Measurements from ENCODE around the gene EVPL. TPM values are rescaled to one million over a fixed set of nuclear protein-coding genes. Genes with fewer than 3 reads are reported as not detected.

The EVPL gene
- total RNA-seq, 2 experiments from 2014 or later = 5.1 to 9.9 TPM

GRCh38 chr17:75987041-75987440 is 40.1 kb downstream of the EVPL start:
- no peaks in the 10 kb centered on the region for H4K20me1 ChIP-seq (ENCODE audit: insufficient read depth, low read length)
- POLR2A ChIA-PET = interaction anchor here (0.6 to 0.7 kb wide), 2 partner anchors 15 to 81 kb away, joined by 3 to 4 read pairs; no protein-coding TSS in a partner anchor
- intact Hi-C loops (cut with micrococcal nuclease; ENCODE audit: unreplicated experiment) = no loop called here

GRCh38 chr17:75985986-75986385 is 41.1 kb downstream of the EVPL start:
- Histone ChIP-seq H2AFZ (ENCODE audit: low read length) (no peak overlapping the region), H3K9me2 (ENCODE audit: insufficient read depth, low read length) (no peaks in the 10 kb centered on the region), H3K4me3 (ENCODE audit: low read depth, low read length, poor library complexity, severe bottlenecking) (no peak overlapping the region), H3K79me2 (ENCODE audit: insufficient read depth, low read depth, low read length) (peaks cover under 1% of the 10 kb centered on the region; the same call in 1 of the 2 replicates), H3K27ac (ENCODE audit: low read depth, low read length, poor library complexity, severe bottlenecking) (no peak overlapping the region), H3K4me1 (ENCODE audit: insufficient read depth, low read length, poor library complexity, severe bottlenecking) (peaks cover 21% of the 10 kb centered on the region), H3K9me3 (ENCODE audit: low read length) (no peaks in the 10 kb centered on the region), H3K36me3 (ENCODE audit: insufficient read depth, low read length) (0 out of 2 replicates have a peak, but pooled peaks cover 3% of the 10 kb centered on the region), H3K4me2 (ENCODE audit: low read length) (no peak overlapping the region), H4K20me1 (ENCODE audit: insufficient read depth, low read length) (no peaks in the 10 kb centered on the region)
- intact Hi-C loops (cut with micrococcal nuclease; ENCODE audit: unreplicated experiment) = no loop called here
- BruUV-seq (replicated peaks) = no TSS peak
- DNase-seq (ENCODE audit: low spot score) = no peak
- ChIA-PET CTCF (ENCODE audit: unreplicated experiment) (no interaction called here), POLR2A (no interaction called here)
- TF ChIP-seq EZH2phosphoT487 (IDR thresholded peaks at IDR 0.05; ENCODE audit: borderline replicate concordance, low read depth, low read length) (no peak), CTCF (conservative IDR thresholded peaks at IDR 0.05; ENCODE audit: low read length) (no peak)

More at GRCh38 chr17:75987041-75987440, 40.1 kb downstream of the EVPL start:
- H3K36me3 ChIP-seq (ENCODE audit: insufficient read depth, low read length) = peaks cover 11% of the 10 kb centered on the region; the same call in 1 of the 2 replicates
- H3K4me2 ChIP-seq (ENCODE audit: low read length) = no peak overlapping the region
- BruUV-seq (replicated peaks) = no TSS peak
- DNase-seq (ENCODE audit: low spot score) = no peak
- H3K9me3 ChIP-seq (ENCODE audit: low read length) = no peaks in the 10 kb centered on the region
- H3K4me3 ChIP-seq (ENCODE audit: low read depth, low read length, poor library complexity, severe bottlenecking) = no peak overlapping the region
- H3K79me2 ChIP-seq (ENCODE audit: insufficient read depth, low read depth, low read length) = no peaks in the 10 kb centered on the region
- TF ChIP-seq EZH2phosphoT487 (IDR thresholded peaks at IDR 0.05; ENCODE audit: borderline replicate concordance, low read depth, low read length) (no peak), CTCF (conservative IDR thresholded peaks at IDR 0.05; ENCODE audit: low read length) (no peak)
- peaks cover 19% of the 10 kb centered on the region for H3K4me1 ChIP-seq (ENCODE audit: insufficient read depth, low read length, poor library complexity, severe bottlenecking)
- no peak overlapping the region for H2AFZ ChIP-seq (ENCODE audit: low read length)
- CTCF ChIA-PET (ENCODE audit: unreplicated experiment) = no interaction called here
- no peaks in the 10 kb centered on the region for H3K9me2 ChIP-seq (ENCODE audit: insufficient read depth, low read length)
- no peak overlapping the region for H3K27ac ChIP-seq (ENCODE audit: low read depth, low read length, poor library complexity, severe bottlenecking)

- Histone ChIP-seq H3K4me2 (ENCODE audit: low read length) (0 out of 2 replicates have a peak overlapping the region, but pooled peaks have one; percentile 7), H3K4me1 (ENCODE audit: insufficient read depth, low read length, poor library complexity, severe bottlenecking) (peaks cover 32% of the 10 kb centered on the region), H2AFZ (ENCODE audit: low read length) (no peak overlapping the region), H3K9me2 (ENCODE audit: insufficient read depth, low read length) (no peaks in the 10 kb centered on the region), H4K20me1 (ENCODE audit: insufficient read depth, low read length) (no peaks in the 10 kb centered on the region), H3K36me3 (ENCODE audit: insufficient read depth, low read length) (no peaks in the 10 kb centered on the region), H3K4me3 (ENCODE audit: low read depth, low read length, poor library complexity, severe bottlenecking) (no peak overlapping the region), H3K27ac (ENCODE audit: low read depth, low read length, poor library complexity, severe bottlenecking) (no peak overlapping the region), H3K9me3 (ENCODE audit: low read length) (no peaks in the 10 kb centered on the region), H3K79me2 (ENCODE audit: insufficient read depth, low read depth, low read length) (peaks cover 11% of the 10 kb centered on the region; the same call in 1 of the 2 replicates)
- CTCF ChIA-PET (ENCODE audit: unreplicated experiment) = no interaction called here
- BruUV-seq (replicated peaks) = no TSS peak
- intact Hi-C loops (cut with micrococcal nuclease; ENCODE audit: unreplicated experiment) = no loop called here
- POLR2A ChIA-PET = interaction anchor here (0.5 to 1.1 kb wide), 2 partner anchors 42 to 52 kb away, joined by 3 read pairs; partner anchors contain the start of gene FBF1
- DNase-seq (ENCODE audit: low spot score) = no peak
- TF ChIP-seq EZH2phosphoT487 (IDR thresholded peaks at IDR 0.05; ENCODE audit: borderline replicate concordance, low read depth, low read length) (no peak), CTCF (conservative IDR thresholded peaks at IDR 0.05; ENCODE audit: low read length) (no peak)
These were observed 43.5 kb downstream of the EVPL start for GRCh38 chr17:75983501-75984181.

All from OCI-LY7 (cell line).